ENCODE results near the gene IFNA5.

IFNA5 gene

GRCh38 chr9:21334701-21335632 lies 29.9 kb upstream of the IFNA5 start, which contains the start of gene KLHL9:
TSS of gene KLHL9 (minus strand) at chr9:21335404. CDS start at chr9:21334859, 545 bp downstream.
- H3K27ac Mint-ChIP-seq, result peak within 1 kb of the TSS; percentile 97 to 99 (median 99)
- peaks cover 41% of the 10 kb centered on the region for H3K4me1 Mint-ChIP-seq
- peak within 1 kb of the TSS; percentile 91 to 98 (median 95) for H3K4me3 Mint-ChIP-seq
- H3K36me3 Mint-ChIP-seq (ENCODE audit: low read depth), result peaks cover 23% of the 10 kb centered on the region
- TF ChIP-seq CTCF (IDR thresholded peaks at IDR 0.05; ENCODE audit: unreplicated experiment in 3 of 3), result no peak
- no peaks in the 10 kb centered on the region for H3K27me3 Mint-ChIP-seq (ENCODE audit: low read depth)
- H3K9me3 Mint-ChIP-seq, result no peaks in the 10 kb centered on the region

GRCh38 chr9:21333226-21333625 lies 28.1 kb upstream of the IFNA5 start:
- Mint-ChIP-seq H3K36me3 (ENCODE audit: low read depth) (peaks cover 23% of the 10 kb centered on the region), H3K27me3 (ENCODE audit: low read depth) (no peaks in the 10 kb centered on the region), H3K4me3 (peak overlapping the region; percentile 91 to 98 (median 95)), H3K9me3 (no peaks in the 10 kb centered on the region), H3K4me1 (peaks cover 42% of the 10 kb centered on the region), H3K27ac (peak overlapping the region; percentile 97 to 99 (median 99))
- no peak for TF ChIP-seq CTCF (IDR thresholded peaks at IDR 0.05; ENCODE audit: unreplicated experiment in 3 of 3)

- Mint-ChIP-seq H3K9me3 (no peaks in the 10 kb centered on the region), H3K36me3 (ENCODE audit: low read depth) (peaks cover 23% of the 10 kb centered on the region), H3K4me3 (peak overlapping the region in 2 of 3 experiments; percentile 43 to 98), H3K27ac (no peak overlapping the region), H3K4me1 (peaks cover 42% of the 10 kb centered on the region), H3K27me3 (ENCODE audit: low read depth) (no peaks in the 10 kb centered on the region)
- no peak for TF ChIP-seq CTCF (IDR thresholded peaks at IDR 0.05; ENCODE audit: unreplicated experiment in 3 of 3)
Measured at GRCh38 chr9:21331676-21332402, 26.7 kb upstream of the IFNA5 start.

- Mint-ChIP-seq H3K9me3 (no peaks in the 10 kb centered on the region), H3K27me3 (ENCODE audit: low read depth) (no peaks in the 10 kb centered on the region), H3K4me1 (peaks cover 18% of the 10 kb centered on the region), H3K27ac (no peak overlapping the region), H3K4me3 (no peak overlapping the region), H3K36me3 (ENCODE audit: low read depth) (peaks cover 24% of the 10 kb centered on the region)
- TF ChIP-seq CTCF (IDR thresholded peaks at IDR 0.05; ENCODE audit: unreplicated experiment in 3 of 3), result peak; percentile 52 to 81 (median 64)
Measured at GRCh38 chr9:21326526-21327139, 21.5 kb upstream of the IFNA5 start.

GRCh38 chr9:21324047-21324446 lies 18.9 kb upstream of the IFNA5 start:
- no peak for TF ChIP-seq CTCF (IDR thresholded peaks at IDR 0.05; ENCODE audit: unreplicated experiment in 3 of 3)
- H3K36me3 Mint-ChIP-seq (ENCODE audit: low read depth), result peaks cover 21% of the 10 kb centered on the region

More at GRCh38 chr9:21324047-21324446, 18.9 kb upstream of the IFNA5 start:
- Mint-ChIP-seq H3K27me3 (ENCODE audit: low read depth) (no peaks in the 10 kb centered on the region), H3K4me1 (peaks cover 4% of the 10 kb centered on the region), H3K4me3 (no peak overlapping the region), H3K9me3 (no peaks in the 10 kb centered on the region), H3K27ac (no peak overlapping the region)

Measured in nephron (organoid).